Measurements from ENCODE around the gene NLN. TPM values are rescaled to one million over a fixed set of nuclear protein-coding genes. Genes with fewer than 3 reads are reported as not detected.

The NLN gene
- total RNA-seq, 1 donor from 2014 or later: 94.3 TPM

DNA sequence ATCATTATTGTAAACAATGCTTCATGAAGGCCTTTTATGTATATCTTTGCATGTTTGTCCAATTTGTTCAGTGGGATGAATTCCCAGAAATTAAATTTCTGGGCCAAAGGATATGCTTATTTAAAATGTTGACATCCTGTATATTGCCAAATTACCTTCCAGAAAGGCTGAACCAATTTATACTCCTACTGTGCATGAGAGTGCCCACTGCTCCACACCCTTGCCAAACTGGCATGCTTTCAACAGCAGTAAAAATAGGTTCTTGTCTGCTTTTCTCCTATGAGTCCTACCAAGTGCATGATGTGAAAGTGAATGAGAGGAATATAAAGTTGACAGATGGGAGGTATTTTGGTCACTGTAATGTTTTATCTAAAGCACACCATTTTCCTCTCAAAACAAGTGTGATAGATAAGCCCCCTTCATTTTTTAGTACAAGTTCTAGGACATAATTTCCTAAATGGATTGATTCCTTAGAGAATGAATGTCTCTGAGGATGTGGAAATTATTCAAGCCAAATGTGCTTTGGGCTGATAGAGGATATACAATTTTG is 133.8 kb downstream of the NLN start:
- no peak overlapping the region for H3K4me2 ChIP-seq
- H3K27ac Mint-ChIP-seq: no peak overlapping the region

DNA sequence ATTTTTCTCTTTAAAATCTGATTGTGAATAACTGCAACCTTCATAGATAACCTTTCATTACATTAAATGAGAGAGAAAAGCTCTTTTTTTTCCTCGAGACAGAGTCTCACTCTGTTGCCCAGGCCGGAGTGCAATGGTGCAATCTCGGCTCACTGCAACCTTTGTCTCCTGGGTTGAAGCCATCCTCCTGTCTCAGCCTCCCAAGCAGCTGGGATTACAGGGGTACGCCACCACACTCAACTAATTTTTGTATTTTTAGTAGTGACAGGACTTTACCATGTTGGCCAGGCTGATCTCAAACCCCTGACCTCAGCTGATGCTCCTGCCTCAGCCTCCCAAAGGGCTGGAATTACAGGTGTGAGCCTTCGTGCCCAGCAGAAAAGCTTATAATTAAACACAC is 134.5 kb downstream of the NLN start:
- DNase-seq (ENCODE audit: low spot score): no peak
- Mint-ChIP-seq H3K4me3 (no peak overlapping the region), H3K36me3 (no peaks in the 10 kb centered on the region), H3K9me3 (no peaks in the 10 kb centered on the region), H3K27me3 (ENCODE audit: insufficient read depth, low read depth) (peaks cover 4% of the 10 kb centered on the region), H3K4me1 (no peaks in the 10 kb centered on the region), H3K27ac (no peak overlapping the region)
- Histone ChIP-seq H3K4me3 (no peak overlapping the region), H3K36me3 (no peaks in the 10 kb centered on the region), H4K20me1 (ENCODE audit: low read depth) (no peaks in the 10 kb centered on the region), H3F3A (ENCODE audit: low read depth) (no peaks in the 10 kb centered on the region), H3K9me3 (ENCODE audit: low read depth) (no peaks in the 10 kb centered on the region), H3K27ac (no peak overlapping the region), H3K27me3 (no peaks in the 10 kb centered on the region), H3K79me2 (ENCODE audit: low read depth) (no peaks in the 10 kb centered on the region), H3K9ac (no peak overlapping the region), H2AFZ (replicated peaks) (no peak overlapping the region), H3K4me2 (no peak overlapping the region), H3K4me1 (no peaks in the 10 kb centered on the region)
- TF ChIP-seq, protein P1, sequence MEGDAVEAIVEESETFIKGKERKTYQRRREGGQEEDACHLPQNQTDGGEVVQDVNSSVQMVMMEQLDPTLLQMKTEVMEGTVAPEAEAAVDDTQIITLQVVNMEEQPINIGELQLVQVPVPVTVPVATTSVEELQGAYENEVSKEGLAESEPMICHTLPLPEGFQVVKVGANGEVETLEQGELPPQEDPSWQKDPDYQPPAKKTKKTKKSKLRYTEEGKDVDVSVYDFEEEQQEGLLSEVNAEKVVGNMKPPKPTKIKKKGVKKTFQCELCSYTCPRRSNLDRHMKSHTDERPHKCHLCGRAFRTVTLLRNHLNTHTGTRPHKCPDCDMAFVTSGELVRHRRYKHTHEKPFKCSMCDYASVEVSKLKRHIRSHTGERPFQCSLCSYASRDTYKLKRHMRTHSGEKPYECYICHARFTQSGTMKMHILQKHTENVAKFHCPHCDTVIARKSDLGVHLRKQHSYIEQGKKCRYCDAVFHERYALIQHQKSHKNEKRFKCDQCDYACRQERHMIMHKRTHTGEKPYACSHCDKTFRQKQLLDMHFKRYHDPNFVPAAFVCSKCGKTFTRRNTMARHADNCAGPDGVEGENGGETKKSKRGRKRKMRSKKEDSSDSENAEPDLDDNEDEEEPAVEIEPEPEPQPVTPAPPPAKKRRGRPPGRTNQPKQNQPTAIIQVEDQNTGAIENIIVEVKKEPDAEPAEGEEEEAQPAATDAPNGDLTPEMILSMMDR (IDR thresholded peaks at IDR 0.05): no peak
- no peak for TF ChIP-seq EZH2 (IDR thresholded peaks at IDR 0.05)
- TF ChIP-seq EZH2phosphoT487 (IDR thresholded peaks at IDR 0.05): no peak

More for the DNA sequence above, 133.8 kb downstream of the NLN start:
- Histone ChIP-seq H3K9ac (no peak overlapping the region), H3K79me2 (ENCODE audit: low read depth) (no peaks in the 10 kb centered on the region), H4K20me1 (ENCODE audit: low read depth) (no peaks in the 10 kb centered on the region), H3K9me3 (ENCODE audit: low read depth) (no peaks in the 10 kb centered on the region), H3K4me3 (no peak overlapping the region), H2AFZ (replicated peaks) (no peak overlapping the region), H3K36me3 (no peaks in the 10 kb centered on the region), H3K4me1 (no peaks in the 10 kb centered on the region), H3K27me3 (no peaks in the 10 kb centered on the region), H3F3A (ENCODE audit: low read depth) (no peaks in the 10 kb centered on the region), H3K27ac (no peak overlapping the region)
- H3K36me3 Mint-ChIP-seq: no peaks in the 10 kb centered on the region
- no peaks in the 10 kb centered on the region for H3K9me3 Mint-ChIP-seq
- H3K4me1 Mint-ChIP-seq: no peaks in the 10 kb centered on the region
- no peak overlapping the region for H3K4me3 Mint-ChIP-seq
- TF ChIP-seq EZH2 (IDR thresholded peaks at IDR 0.05): no peak
- no peak for TF ChIP-seq EZH2phosphoT487 (IDR thresholded peaks at IDR 0.05)
- TF ChIP-seq, protein P1 (IDR thresholded peaks at IDR 0.05): no peak
- peaks cover 4% of the 10 kb centered on the region for H3K27me3 Mint-ChIP-seq (ENCODE audit: insufficient read depth, low read depth)
- DNase-seq (ENCODE audit: low spot score): no peak

DNA sequence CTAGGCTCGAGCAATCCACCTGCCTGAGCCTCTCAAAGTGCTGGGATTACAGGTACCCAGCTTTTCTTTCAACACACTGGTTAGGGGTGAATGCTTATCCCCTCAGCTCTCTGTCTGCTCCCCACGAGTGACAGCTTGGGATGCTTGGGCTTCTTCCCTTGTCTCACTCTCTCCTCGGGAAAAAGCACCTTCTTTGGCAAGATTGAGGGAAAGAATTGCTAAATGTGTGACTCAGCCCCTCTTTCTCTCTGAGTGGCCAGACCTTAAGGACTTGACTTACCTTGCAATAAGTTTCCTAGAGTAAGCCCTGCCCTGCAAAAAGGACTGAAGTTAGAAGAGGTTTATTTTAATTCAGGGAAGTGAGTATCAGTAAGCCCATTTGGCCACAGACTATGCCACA is 136.3 kb downstream of the NLN start:
- no peak overlapping the region for H3K9ac ChIP-seq
- no peaks in the 10 kb centered on the region for H3K79me2 ChIP-seq (ENCODE audit: low read depth)
- no peaks in the 10 kb centered on the region for H3K9me3 Mint-ChIP-seq
- H3K9me3 ChIP-seq (ENCODE audit: low read depth): no peaks in the 10 kb centered on the region
- no peak for DNase-seq (ENCODE audit: low spot score)
- H3K27ac ChIP-seq: no peak overlapping the region
- H3K4me1 Mint-ChIP-seq: peaks cover 4% of the 10 kb centered on the region
- TF ChIP-seq EZH2phosphoT487 (IDR thresholded peaks at IDR 0.05) (no peak), EZH2 (IDR thresholded peaks at IDR 0.05) (no peak)
- TF ChIP-seq, protein P1 (IDR thresholded peaks at IDR 0.05): no peak
- H3K27ac Mint-ChIP-seq: no peak overlapping the region
- H3K4me3 Mint-ChIP-seq: no peak overlapping the region
- no peaks in the 10 kb centered on the region for H3K4me1 ChIP-seq
- H4K20me1 ChIP-seq (ENCODE audit: low read depth): no peaks in the 10 kb centered on the region
- no peaks in the 10 kb centered on the region for H3K27me3 ChIP-seq
- peaks cover 4% of the 10 kb centered on the region for H3K27me3 Mint-ChIP-seq (ENCODE audit: insufficient read depth, low read depth)
- H3K4me3 ChIP-seq: no peak overlapping the region
- no peak overlapping the region for H3K4me2 ChIP-seq
- no peaks in the 10 kb centered on the region for H3K36me3 Mint-ChIP-seq
- H3F3A ChIP-seq (ENCODE audit: low read depth): no peaks in the 10 kb centered on the region
- H2AFZ ChIP-seq (replicated peaks): no peak overlapping the region
- H3K36me3 ChIP-seq: no peaks in the 10 kb centered on the region

All from neural progenitor cell (in vitro differentiated cells).